Measurements from ENCODE around the gene KCNK1.

DNA sequence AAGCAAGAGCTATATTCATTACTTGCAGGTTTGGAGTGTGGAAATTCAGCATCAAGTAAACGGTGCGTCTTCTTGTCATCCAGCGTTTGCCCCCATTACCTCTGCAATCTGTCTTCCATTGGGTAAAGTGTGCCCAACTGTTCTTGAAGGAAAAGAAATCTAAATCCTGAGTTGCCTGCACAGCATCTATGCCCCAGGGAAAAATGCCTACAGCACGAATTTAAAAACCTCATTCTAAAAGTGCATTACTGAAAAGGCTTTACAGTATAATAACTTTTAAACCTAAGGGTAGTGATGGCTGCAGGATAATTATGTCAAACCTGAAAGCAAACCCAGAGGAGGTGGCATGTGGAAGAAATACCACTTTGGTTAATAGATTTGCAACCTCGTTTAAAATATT, 37.2 kb downstream of the KCNK1 start:
- TF ChIP-seq, protein P1, sequence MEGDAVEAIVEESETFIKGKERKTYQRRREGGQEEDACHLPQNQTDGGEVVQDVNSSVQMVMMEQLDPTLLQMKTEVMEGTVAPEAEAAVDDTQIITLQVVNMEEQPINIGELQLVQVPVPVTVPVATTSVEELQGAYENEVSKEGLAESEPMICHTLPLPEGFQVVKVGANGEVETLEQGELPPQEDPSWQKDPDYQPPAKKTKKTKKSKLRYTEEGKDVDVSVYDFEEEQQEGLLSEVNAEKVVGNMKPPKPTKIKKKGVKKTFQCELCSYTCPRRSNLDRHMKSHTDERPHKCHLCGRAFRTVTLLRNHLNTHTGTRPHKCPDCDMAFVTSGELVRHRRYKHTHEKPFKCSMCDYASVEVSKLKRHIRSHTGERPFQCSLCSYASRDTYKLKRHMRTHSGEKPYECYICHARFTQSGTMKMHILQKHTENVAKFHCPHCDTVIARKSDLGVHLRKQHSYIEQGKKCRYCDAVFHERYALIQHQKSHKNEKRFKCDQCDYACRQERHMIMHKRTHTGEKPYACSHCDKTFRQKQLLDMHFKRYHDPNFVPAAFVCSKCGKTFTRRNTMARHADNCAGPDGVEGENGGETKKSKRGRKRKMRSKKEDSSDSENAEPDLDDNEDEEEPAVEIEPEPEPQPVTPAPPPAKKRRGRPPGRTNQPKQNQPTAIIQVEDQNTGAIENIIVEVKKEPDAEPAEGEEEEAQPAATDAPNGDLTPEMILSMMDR (IDR thresholded peaks at IDR 0.05; ENCODE audit: borderline replicate concordance, extremely low read depth, low read length, poor library complexity, severe bottlenecking), result no peak
- no peak for TF ChIP-seq EZH2 (IDR thresholded peaks at IDR 0.05; ENCODE audit: borderline replicate concordance, low read depth, low read length, severe bottlenecking)

Measured in DND-41 (cell line).